ENCODE data around the gene POLR2I. TPM values are rescaled to one million over a fixed set of nuclear protein-coding genes. Genes with fewer than 3 reads are reported as not detected.

Gene POLR2I
- total RNA-seq, 1 experiment from 2014 or later, result 146 TPM

- Histone ChIP-seq H3K27me3 (ENCODE audit: insufficient read depth, low read length) (no peaks in the 10 kb centered on the region), H3K23ac (ENCODE audit: insufficient read length, low read depth, low read length) (no peak overlapping the region), H3K4me2 (ENCODE audit: insufficient read depth, insufficient read length, low read length) (no peak overlapping the region), H4K20me1 (ENCODE audit: control insufficient read depth, insufficient read depth, insufficient read length) (peaks cover 2% of the 10 kb centered on the region), H2BK120ac (ENCODE audit: low read depth, low read length, poor library complexity, severe bottlenecking) (no peak overlapping the region), H3K14ac (ENCODE audit: insufficient read depth, low read length) (no peak overlapping the region), H3K27ac (ENCODE audit: insufficient read length, low read depth, low read length) (no peak overlapping the region), H3T11ph (ENCODE audit: low read length) (no peak overlapping the region), H3K9ac (ENCODE audit: extremely low read depth, insufficient read length, low read length) (no peak overlapping the region), H2BK5ac (ENCODE audit: insufficient read length, low read length) (no peak overlapping the region), H3K56ac (ENCODE audit: insufficient read length, low read depth, low read length) (no peak overlapping the region), H2AK5ac (ENCODE audit: insufficient read length, low read length) (no peak overlapping the region), H3K18ac (ENCODE audit: insufficient read length, low read depth, low read length) (no peak overlapping the region), H2AFZ (ENCODE audit: low read length) (no peak overlapping the region), H3K79me2 (ENCODE audit: insufficient read depth, low read length) (no peaks in the 10 kb centered on the region), H3K79me1 (ENCODE audit: insufficient read depth, low read depth, low read length, poor library complexity, severe bottlenecking) (no peaks in the 10 kb centered on the region), H4K5ac (ENCODE audit: insufficient read length, low read depth, low read length) (no peak overlapping the region), H2BK20ac (ENCODE audit: low read depth, low read length, poor library complexity, severe bottlenecking) (no peak overlapping the region), H3K23me2 (ENCODE audit: insufficient read length, low read depth, low read length, poor library complexity, severe bottlenecking) (no peaks in the 10 kb centered on the region), H4K91ac (ENCODE audit: insufficient read length, low read depth, low read length) (no peak overlapping the region), H3K9me3 (ENCODE audit: control insufficient read depth, low read depth, low read length) (no peaks in the 10 kb centered on the region), H2BK15ac (ENCODE audit: low read depth, low read length) (no peak overlapping the region), H2BK12ac (ENCODE audit: insufficient read length, low read depth, low read length) (no peak overlapping the region), H3K4me1 (ENCODE audit: insufficient read depth, low read length) (no peaks in the 10 kb centered on the region), H3K4ac (ENCODE audit: low read depth, low read length) (no peak overlapping the region), H4K8ac (replicated peaks; ENCODE audit: insufficient read length, low read depth, low read length) (no peak overlapping the region)
- H3K27me3 Mint-ChIP-seq (ENCODE audit: low read depth), result no peaks in the 10 kb centered on the region
- DNase-seq, result no peak
- no peaks in the 10 kb centered on the region for H3K9me3 Mint-ChIP-seq
- no peak for TF ChIP-seq CTCF (conservative IDR thresholded peaks at IDR 0.05)
- H3K27ac Mint-ChIP-seq, result peak overlapping the region in 1 of 3 experiments; percentile 13; a peak in 2 of 7 replicates
- H3K36me3 Mint-ChIP-seq (ENCODE audit: insufficient read depth in 1 of 3, low read depth in 3 of 3), result peaks cover 46 to 74% (median 67%) of the 10 kb centered on the region in 3 experiments; a peak in 6 of 7 replicates
- no peaks in the 10 kb centered on the region for H3K4me1 Mint-ChIP-seq
- H3K4me3 Mint-ChIP-seq, result no peak overlapping the region
- no CpG with 5 or more reads among the region's 3 CpGs for WGBS (ENCODE audit: extremely low coverage, insufficient read length, low lambda C conversion rate)
These were observed 35.2 kb downstream of the POLR2I start for GRCh38 chr19:36079389-36079945.

Measured in H9 (cell line).